Stomach smooth muscle (tissue), 2 donors: ENCODE measurements around the gene KIAA1671.
"Not testable (repeated sequence)": the region's sequence is repeated elsewhere in the genome, so short reads cannot be mapped to it uniquely, and the experiment has no call there.

Experiments used
- H3K27ac ChIP-seq: one replicate; pipeline ENCODE4 v1.7.0; 2013; ENCODE audit warnings: mild to moderate bottlenecking, low read length, inconsistent platforms
- H3K27me3 ChIP-seq, 2 donors: one replicate each; pipeline ENCODE4 v1.7.0; 2013; ENCODE audit warnings: low read length in 2 of 2; ENCODE audit not compliant: insufficient read depth in 2 of 2, control insufficient read depth in 1 of 2
- H3K36me3 ChIP-seq, 2 donors: one replicate each; pipeline ENCODE4 v1.7.0; 2013; ENCODE audit warnings: low read length in 2 of 2; ENCODE audit not compliant: control insufficient read depth in 2 of 2, insufficient read depth in 2 of 2
- H3K4me1 ChIP-seq: one replicate; pipeline ENCODE4 v1.7.0; 2013; ENCODE audit warnings: low read length; ENCODE audit not compliant: control insufficient read depth, insufficient read depth
- H3K4me3 ChIP-seq, 2 donors: one replicate each; pipeline ENCODE4 v1.7.0; 2013; ENCODE audit warnings: low read length in 2 of 2
- H3K9ac ChIP-seq, 2 donors: one replicate each; pipeline ENCODE4 v1.7.0; 2013; ENCODE audit warnings: low read length in 2 of 2, mild to moderate bottlenecking in 1 of 2
- H3K9me3 ChIP-seq, 2 donors: one replicate each; pipeline ENCODE4 v1.7.0; 2013; ENCODE audit warnings: low read length in 2 of 2; ENCODE audit not compliant: control insufficient read depth in 2 of 2
- donor health status: healthy.
- donor health status: Pancreatic carcinoma.

Gene KIAA1671

GRCh38 chr22:24951942-24952836 is at the start of gene KIAA1671:
KIAA1671 (plus strand) TSS chr22:24952716; CDS start chr22:25028000, 75,284 bp downstream.
- H3K4me3 ChIP-seq = peak within 1 kb of the TSS; percentile 86 to 90
- peak within 1 kb of the TSS; percentile 79 to 82 for H3K9ac ChIP-seq
- H3K9me3 ChIP-seq = no peaks in the 10 kb centered on the region
- peaks cover 2 to 11% of the 10 kb centered on the region in 2 donors for H3K27me3 ChIP-seq
- H3K4me1 ChIP-seq = peaks cover 16% of the 10 kb centered on the region
- H3K27ac ChIP-seq = peak within 1 kb of the TSS; percentile 6
- no peaks in the 10 kb centered on the region for H3K36me3 ChIP-seq

GRCh38 chr22:24905909-24906308 is 46.6 kb upstream of the KIAA1671 start:
- Histone ChIP-seq H3K9ac (no peak overlapping the region), H3K27ac (no peak overlapping the region), H3K4me1 (no peaks in the 10 kb centered on the region), H3K4me3 (no peak overlapping the region), H3K36me3 (peaks cover 12 to 16% of the 10 kb centered on the region in 2 donors), H3K27me3 (no peaks in the 10 kb centered on the region), H3K9me3 (peaks cover 0 to 4% of the 10 kb centered on the region in 2 donors)

GRCh38 chr22:24907101-24907500 is 45.4 kb upstream of the KIAA1671 start:
- H3K9me3 ChIP-seq, H3K4me3 ChIP-seq, H3K9ac ChIP-seq, H3K4me1 ChIP-seq, H3K27ac ChIP-seq, H3K27me3 ChIP-seq: not testable (repeated sequence)
- peaks cover 12 to 14% of the 10 kb centered on the region in 2 donors for H3K36me3 ChIP-seq

- H3K27ac ChIP-seq = no peak overlapping the region
- H3K27me3 ChIP-seq = no peaks in the 10 kb centered on the region
- no peak overlapping the region for H3K9ac ChIP-seq
- no peaks in the 10 kb centered on the region for H3K4me1 ChIP-seq
- no peaks in the 10 kb centered on the region for H3K9me3 ChIP-seq
- H3K4me3 ChIP-seq = no peak overlapping the region
- H3K36me3 ChIP-seq = peaks cover 12 to 16% of the 10 kb centered on the region in 2 donors
Observed at GRCh38 chr22:24920029-24920428, 32.5 kb upstream of the KIAA1671 start.

GRCh38 chr22:24925586-24926427 is 26.7 kb upstream of the KIAA1671 start:
- Histone ChIP-seq H3K4me1 (no peaks in the 10 kb centered on the region), H3K27ac (no peak overlapping the region), H3K9ac (no peak overlapping the region), H3K36me3 (peaks cover 6 to 7% of the 10 kb centered on the region in 2 donors), H3K9me3 (peaks cover 5% of the 10 kb centered on the region in 2 donors), H3K27me3 (no peaks in the 10 kb centered on the region), H3K4me3 (no peak overlapping the region)

GRCh38 chr22:24926428-24926725 is 26.1 kb upstream of the KIAA1671 start:
- Histone ChIP-seq H3K4me1 (no peaks in the 10 kb centered on the region), H3K4me3 (no peak overlapping the region), H3K27ac (no peak overlapping the region), H3K9me3 (peaks cover 5% of the 10 kb centered on the region in 2 donors), H3K27me3 (no peaks in the 10 kb centered on the region), H3K36me3 (peaks cover 6 to 7% of the 10 kb centered on the region in 2 donors), H3K9ac (no peak overlapping the region)

- Histone ChIP-seq H3K4me1 (no peaks in the 10 kb centered on the region), H3K4me3 (no peak overlapping the region), H3K9ac (no peak overlapping the region), H3K27ac (no peak overlapping the region), H3K9me3 (peaks cover 5% of the 10 kb centered on the region in 2 donors), H3K27me3 (no peaks in the 10 kb centered on the region), H3K36me3 (peaks cover 6 to 7% of the 10 kb centered on the region in 2 donors)
Observed at GRCh38 chr22:24926849-24927579, 25.5 kb upstream of the KIAA1671 start.

- no peaks in the 10 kb centered on the region for H3K27me3 ChIP-seq
- H3K9ac ChIP-seq = no peak overlapping the region
- H3K4me1 ChIP-seq = no peaks in the 10 kb centered on the region
- no peak overlapping the region for H3K4me3 ChIP-seq
- no peak overlapping the region for H3K27ac ChIP-seq
- peaks cover 5% of the 10 kb centered on the region in 2 donors for H3K9me3 ChIP-seq
- peaks cover 3 to 7% of the 10 kb centered on the region in 2 donors for H3K36me3 ChIP-seq
Observed at GRCh38 chr22:24928322-24928721, 24.2 kb upstream of the KIAA1671 start.

GRCh38 chr22:24930678-24931077 is 21.8 kb upstream of the KIAA1671 start:
- Histone ChIP-seq H3K9ac (no peak overlapping the region), H3K36me3 (peaks cover 0 to 1% of the 10 kb centered on the region in 2 donors), H3K4me3 (no peak overlapping the region), H3K27ac (no peak overlapping the region), H3K27me3 (no peaks in the 10 kb centered on the region), H3K9me3 (peaks cover 5% of the 10 kb centered on the region in 2 donors), H3K4me1 (no peaks in the 10 kb centered on the region)

GRCh38 chr22:24935771-24936483 is 16.6 kb upstream of the KIAA1671 start:
- no peak overlapping the region for H3K27ac ChIP-seq
- no peak overlapping the region for H3K4me3 ChIP-seq

More at GRCh38 chr22:24935771-24936483, 16.6 kb upstream of the KIAA1671 start:
- no peaks in the 10 kb centered on the region for H3K36me3 ChIP-seq
- H3K27me3 ChIP-seq = no peaks in the 10 kb centered on the region
- H3K9ac ChIP-seq = no peak overlapping the region
- H3K9me3 ChIP-seq = no peaks in the 10 kb centered on the region
- H3K4me1 ChIP-seq = no peaks in the 10 kb centered on the region
